K562 (cell line): Measurements from ENCODE around the gene FOXJ2. TPM values are rescaled to one million over a fixed set of nuclear protein-coding genes. Genes with fewer than 3 reads are reported as not detected.
A peak's percentile ranks its signal among the peaks of the same experiment; 100 is the strongest.

Source experiments
- ATAC-seq: fragments of 200-7000 bp; cut with Tn5 transposase; 3 replicates; pipeline ENCODE4 v1.9.1; 2020; ENCODE audit warnings: moderate library complexity
- BruUV-seq: library from RNA; stranded (reverse); fragments of 400-500 nt; replicated peaks from 2 replicates; lab custom pipeline; 2021; lab: Mats Ljungman, UMichigan
- CTCF ChIA-PET: fragments of 300-600 bp; formaldehyde crosslinking; extraction: SDS; loops from one replicate; lab custom pipeline; 2021; ENCODE audit warnings: low intra/inter-chr PET ratio; lab: Yijun Ruan, JAX
- POLR2A ChIA-PET: fragments of 300-600, 350-650 bp; sonication (Branson Sonifier 250); formaldehyde crosslinking; extraction: SDS; loops from one replicate; lab custom pipeline; 2021; ENCODE audit warnings: antibody characterized with exemption, inconsistent platforms; lab: Yijun Ruan, JAX
- DNase-seq, 4 experiments: peaks; one replicate each; pipeline versions ENCODE4 v3.0.0 to v3.0.0-alpha.2; 2011 to 2018; ENCODE audit warnings: low spot score in 3 of 4, mixed read lengths in 3 of 4; ENCODE audit errors: extremely low read depth in 1 of 4
- FAIRE-seq: peaks from 2 replicates; lab custom pipeline; 2011; peaks lifted over from hg19 to GRCh38; lab: Jason Lieb, UNC
- H2AFZ ChIP-seq: 2 replicates; pipeline ENCODE4 v1.6.0; 2011; ENCODE audit warnings: low read depth, low read length, control low read depth, inconsistent platforms
- H3K27ac ChIP-seq: fragments of 200-600 bp; 3 replicates; pipeline ENCODE4 v1.8.0; 2011; ENCODE audit warnings: low read depth, mild to moderate bottlenecking, control low read depth, inconsistent platforms, low read length, moderate library complexity, mixed read lengths; ENCODE audit errors: extremely low read depth
- H3K27me3 ChIP-seq, 2 experiments: fragments of 300-600 bp in 1 of 2; 2 replicates in 1 of 2; 3 replicates in 1 of 2; pipeline versions ENCODE4 v1.6.0 to v1.8.0; 2011; ENCODE audit warnings: inconsistent platforms in 2 of 2, low read length in 2 of 2, mild to moderate bottlenecking in 1 of 2, mixed read lengths in 1 of 2, moderate library complexity in 1 of 2; ENCODE audit not compliant: control insufficient read depth in 2 of 2, insufficient read depth in 2 of 2
- H3K36me3 ChIP-seq: fragments of 300-600 bp; 3 replicates; pipeline ENCODE4 v1.8.0; 2011; ENCODE audit warnings: mild to moderate bottlenecking, low read length, inconsistent platforms; ENCODE audit not compliant: control insufficient read depth, insufficient read depth
- H3K4me1 ChIP-seq, 2 experiments: fragments of 200-600 bp in 1 of 2; replicated peaks in 1 of 2; 2 replicates in 1 of 2; 3 replicates in 1 of 2; pipeline versions ENCODE4 v1.5.1 to v1.8.0; 2011; ENCODE audit warnings: inconsistent platforms in 2 of 2, low read length in 2 of 2, mild to moderate bottlenecking in 1 of 2, mixed read lengths in 1 of 2, moderate library complexity in 1 of 2; ENCODE audit not compliant: control insufficient read depth in 2 of 2, insufficient read depth in 2 of 2
- H3K4me2 ChIP-seq: 2 replicates; pipeline ENCODE4 v1.6.1; 2011; ENCODE audit warnings: low read length, control low read depth, inconsistent platforms, mixed read lengths; ENCODE audit not compliant: insufficient read depth
- H3K4me3 ChIP-seq: fragments of 200-600 bp; sonication (generic), shearing (Covaris generic); 2 replicates; pipeline ENCODE4 v1.5.1; 2016; ENCODE audit warnings: control low read depth, inconsistent platforms
- H3K79me2 ChIP-seq: fragments of 200-600 bp; 3 replicates; pipeline ENCODE4 v1.8.0; 2011; ENCODE audit warnings: low read length, inconsistent platforms; ENCODE audit not compliant: control insufficient read depth, insufficient read depth
- H3K9ac ChIP-seq, 2 experiments: 2 replicates each; pipeline versions ENCODE4 v1.6.0 to v1.6.1; 2011; ENCODE audit warnings: low read depth in 2 of 2, low read length in 2 of 2, control low read depth in 1 of 2, inconsistent platforms in 1 of 2, mild to moderate bottlenecking in 1 of 2, mixed read lengths in 1 of 2; ENCODE audit not compliant: insufficient read depth in 1 of 2
- H3K9me1 ChIP-seq: one replicate; pipeline ENCODE4 v1.6.0; 2011; ENCODE audit warnings: inconsistent platforms, mild to moderate bottlenecking, low read length, moderate library complexity; ENCODE audit not compliant: control insufficient read depth, insufficient read depth
- H3K9me3 ChIP-seq: replicated peaks from 2 replicates; pipeline ENCODE4 v1.5.1; 2011; ENCODE audit warnings: low read depth, low read length, inconsistent platforms; ENCODE audit not compliant: control insufficient read depth, insufficient read depth
- H4K20me1 ChIP-seq: replicated peaks from 2 replicates; pipeline ENCODE4 v1.6.1; 2011; ENCODE audit warnings: low read length, inconsistent platforms, mixed read lengths; ENCODE audit not compliant: control insufficient read depth, insufficient read depth
- ADNP ChIP-seq: fragments of 200-800 bp; sonication (Bioruptor generic); IDR thresholded peaks from 2 replicates; pipeline ENCODE4 v1.6.1; 2016; ENCODE audit warnings: missing genetic modification characterization, missing compliant biosample characterization
- CREBBP ChIP-seq: IDR thresholded peaks from one replicate; pipeline ENCODE4 v1.6.1; 2012; ENCODE audit warnings: low read depth, mild to moderate bottlenecking, control low read depth, inconsistent platforms, low read length
- ZNF12 ChIP-seq: sonication (generic); formaldehyde crosslinking; IDR thresholded peaks from 2 replicates; pipeline ENCODE4 v1.4.0; 2020; ENCODE audit warnings: mild to moderate bottlenecking, missing genetic modification reagents
- ZNF121 ChIP-seq: sonication (generic); formaldehyde crosslinking; conservative IDR thresholded peaks from 2 replicates; pipeline ENCODE4 v1.8.0; 2022; ENCODE audit warnings: missing genetic modification reagents
- WGBS: fragments of 100-300 bp; shearing (Covaris generic); methylation state at CpG from one replicate; pipeline ENCODE4 v1.1.6; 2016; ENCODE audit warnings: low coverage, mixed read lengths; ENCODE audit not compliant: insufficient coverage; ENCODE audit errors: missing lambda C conversion rate; 5-methylcytosine and 5-hydroxymethylcytosine counted together
- in situ Hi-C: fragments of 300-500 bp; cut with MboI; formaldehyde crosslinking; loops from 4 replicates; pipeline ENCODE4 v1.15.0; 2018; ENCODE audit warnings: inconsistent platforms, mixed read lengths
- intact Hi-C: fragments of 100-400 bp; cut with micrococcal nuclease; formaldehyde crosslinking; loops from 2 replicates; pipeline ENCODE4 v1.14.2; 2022
- polyA plus RNA-seq, 8 experiments: library from polyadenylated mRNA; depleted of rRNA in 4 of 8; stranded (reverse) in 5 of 8; unstranded in 3 of 8; fragments of >200 nt; fragmentation: Nextera tagmentation in 2 of 8; fragmentation: Illumina TruSeq in 1 of 8; extraction: Ambion mirVana in 2 of 8; extraction: Trizol in 1 of 8; gene quantifications; 2 replicates each; pipeline versions ENCODE4 v1.2.1 to v1.2.3, GENCODE V29; 2011 to 2014; ENCODE audit warnings: inconsistent platforms in 1 of 8, missing spikeins in 1 of 8
- total RNA-seq, 7 experiments: library from RNA; depleted of rRNA in 6 of 7; stranded (reverse); fragments of >200 nt in 6 of 7; fragmentation: Illumina TruSeq in 2 of 7; extraction: Trizol in 2 of 7; gene quantifications; 2 replicates each; pipeline versions ENCODE4 v1.2.1 to v1.2.3, GENCODE V29; 2011 to 2021; ENCODE audit warnings: low replicate concordance in 1 of 7

The FOXJ2 gene
- total and polyA plus RNA-seq, 9 of the 15 experiments (the other 6 are each of a cell fraction or from before 2014, with no cell fraction given), result 1.0 to 7.5 (median 2.4) TPM

DNA sequence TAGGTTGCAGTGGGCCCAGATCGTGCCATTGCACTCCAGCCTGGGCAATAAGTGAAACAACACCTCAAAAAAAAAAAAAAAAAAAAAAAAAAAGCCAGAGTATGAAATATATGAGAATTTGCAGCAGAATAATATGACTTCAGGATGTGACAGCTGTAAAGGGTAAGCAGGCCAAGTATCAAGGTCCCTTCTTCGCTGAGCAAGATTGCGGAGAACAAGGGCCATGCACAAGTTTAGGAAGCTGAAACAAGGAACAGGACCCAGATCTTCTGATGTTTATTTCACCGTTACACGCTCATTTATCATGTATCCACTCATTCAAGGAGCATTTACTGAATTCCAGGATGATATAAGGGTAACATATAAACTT, 659 bp upstream of the FOXJ2 start:
- TSS peak; percentile 65 for BruUV-seq
- intact Hi-C loops, result loop anchor here (5.0 kb wide), 1 partner anchor 50 kb away; the partner anchor contains the start of gene NECAP1
- no peaks in the 10 kb centered on the region for H3K9me1 ChIP-seq
- H3K4me2 ChIP-seq, result peak overlapping the region; percentile 90
- peak overlapping the region; percentile 81 to 90 for H3K9ac ChIP-seq
- ATAC-seq (no peak), DNase-seq (no peak), FAIRE-seq (peak; percentile 42)
- H3K9me3 ChIP-seq, result no peaks in the 10 kb centered on the region
- H3K4me1 ChIP-seq, result peaks cover 34 to 44% of the 10 kb centered on the region in 2 experiments
- TF ChIP-seq CREBBP, result no peak
- TF ChIP-seq ZNF121 (CRISPR knock-in tag), result peak; percentile 45; the same call in 1 of the 2 replicates
- TF ChIP-seq ADNP, result peak; percentile 28; the same call in 1 of the 2 replicates
- peak; percentile 79; the same call in 1 of the 2 replicates for TF ChIP-seq ZNF12 (CRISPR knock-in tag)
- H3K27me3 ChIP-seq, result no peaks in the 10 kb centered on the region; a peak in 1 of 5 replicates
- H4K20me1 ChIP-seq, result no peaks in the 10 kb centered on the region
- peak overlapping the region; percentile 62 for H3K4me3 ChIP-seq
- H2AFZ ChIP-seq, result peak overlapping the region; percentile 78; the same call in 1 of the 2 replicates
- POLR2A ChIA-PET, result interaction anchor here (0.6 kb wide), 1 partner anchor 1378 kb away, joined by 3 read pairs; no protein-coding TSS in a partner anchor
- WGBS, result 17% methylated on average over 3 of the region's 5 CpGs
- 0 out of 3 replicates have a peak, but pooled peaks cover 6% of the 10 kb centered on the region for H3K36me3 ChIP-seq
- CTCF ChIA-PET, result no interaction called here
- H3K79me2 ChIP-seq, result peaks cover 67% of the 10 kb centered on the region
- in situ Hi-C loops, result no loop called here
- H3K27ac ChIP-seq, result peak overlapping the region; percentile 78
